GM23248 (cell line): Measurements from ENCODE around the gene CMTM7. TPM values are rescaled to one million over a fixed set of nuclear protein-coding genes. Genes with fewer than 3 reads are reported as not detected.

Experiments
- DNase-seq: peaks from one replicate; pipeline ENCODE4 v3.0.0-alpha.2; 2015
- H2AFZ ChIP-seq: fragments of 200-600 bp; sonication (generic); 2 replicates; pipeline ENCODE4 v1.6.1; 2016; ENCODE audit warnings: antibody characterized with exemption
- H3F3A ChIP-seq: fragments of 200-600 bp; sonication (generic); 2 replicates; pipeline ENCODE4 v1.6.1; 2016; ENCODE audit warnings: mild to moderate bottlenecking, antibody characterized with exemption, mixed run types; ENCODE audit not compliant: insufficient read depth
- H3K27ac ChIP-seq: fragments of 200-600 bp; sonication (generic); 2 replicates; pipeline ENCODE4 v1.5.1; 2016; ENCODE audit warnings: mild to moderate bottlenecking
- H3K27me3 ChIP-seq: fragments of 200-600 bp; sonication (generic); replicated peaks from 2 replicates; pipeline ENCODE4 v1.6.1; 2016; ENCODE audit warnings: mild to moderate bottlenecking; ENCODE audit not compliant: insufficient read depth
- H3K36me3 ChIP-seq: fragments of 200-600 bp; sonication (generic); 2 replicates; pipeline ENCODE4 v1.6.1; 2016; ENCODE audit warnings: low read depth, mild to moderate bottlenecking
- H3K4me1 ChIP-seq: fragments of 200-600 bp; sonication (generic); 2 replicates; pipeline ENCODE4 v1.6.1; 2016; ENCODE audit warnings: mild to moderate bottlenecking; ENCODE audit not compliant: insufficient read depth
- H3K4me2 ChIP-seq: fragments of 200-600 bp; sonication (generic); one replicate; pipeline ENCODE4 v1.6.1; 2016; ENCODE audit warnings: mild to moderate bottlenecking; ENCODE audit not compliant: unreplicated experiment
- H3K4me3 ChIP-seq: fragments of 200-600 bp; sonication (generic); 2 replicates; pipeline ENCODE4 v1.5.1; 2016; ENCODE audit warnings: mild to moderate bottlenecking
- H3K79me2 ChIP-seq: fragments of 200-600 bp; sonication (generic); 2 replicates; pipeline ENCODE4 v1.6.1; 2016; ENCODE audit warnings: mild to moderate bottlenecking; ENCODE audit not compliant: insufficient read depth
- H3K9ac ChIP-seq: fragments of 200-600 bp; sonication (generic); 2 replicates; pipeline ENCODE4 v1.6.1; 2016; ENCODE audit warnings: mild to moderate bottlenecking
- H3K9me2 ChIP-seq: fragments of 200-600 bp; sonication (generic); 2 replicates; pipeline ENCODE4 v1.6.1; 2016; ENCODE audit warnings: mixed run types, mild to moderate bottlenecking, moderate library complexity; ENCODE audit not compliant: insufficient read depth
- H3K9me3 ChIP-seq: fragments of 200-600 bp; sonication (generic); one replicate; pipeline ENCODE4 v1.6.1; 2017; ENCODE audit warnings: low read depth
- H4K20me1 ChIP-seq: fragments of 200-600 bp; sonication (generic); 2 replicates; pipeline ENCODE4 v1.6.0; 2016; ENCODE audit not compliant: insufficient read depth
- EZH2 ChIP-seq: fragments of 200-600 bp; sonication (generic); IDR thresholded peaks from 2 replicates; pipeline ENCODE4 v1.6.1; 2018; ENCODE audit warnings: antibody characterized with exemption, mild to moderate bottlenecking; ENCODE audit not compliant: insufficient read depth, poor library complexity, severe bottlenecking
- EZH2phosphoT487 ChIP-seq: fragments of 200-600 bp; sonication (generic); IDR thresholded peaks from 2 replicates; pipeline ENCODE4 v1.6.1; 2018; ENCODE audit warnings: antibody characterized with exemption, moderate library complexity, mild to moderate bottlenecking, low read depth; ENCODE audit not compliant: insufficient read depth
- WGBS, 2 experiments: methylation state at CpG; one replicate each; pipeline ENCODE4 v1.1.6; 2015 to 2017; ENCODE audit warnings: low lambda C conversion rate in 2 of 2, low coverage in 1 of 2; ENCODE audit errors: missing lambda C conversion rate in 2 of 2; 5-methylcytosine and 5-hydroxymethylcytosine counted together
- in situ Hi-C: fragments of 300-500 bp; cut with MboI; formaldehyde crosslinking; loops from 2 replicates; pipeline ENCODE4 v1.15.0; 2020
- polyA plus RNA-seq: library from polyadenylated mRNA; unstranded; fragments of >200 nt; fragmentation: Nextera tagmentation; extraction: Ambion mirVana; gene quantifications from 2 replicates; pipeline ENCODE4 v1.2.1, GENCODE V29; 2016
- total RNA-seq: library from RNA; depleted of rRNA; stranded (reverse); fragments of >200 nt; shearing (Covaris generic); gene quantifications from 2 replicates; pipeline ENCODE4 v1.2.3, GENCODE V29; 2014

CMTM7 gene
- total and polyA plus RNA-seq, 2 experiments from 2014 or later = 6.3 to 23.0 TPM

- Histone ChIP-seq H3K4me2 (no peak overlapping the region), H3K4me1 (no peaks in the 10 kb centered on the region), H3K79me2 (no peaks in the 10 kb centered on the region), H3K27ac (no peak overlapping the region), H3K4me3 (no peak overlapping the region), H2AFZ (no peak overlapping the region), H3K36me3 (no peaks in the 10 kb centered on the region), H3K9me3 (no peaks in the 10 kb centered on the region), H3K9ac (no peak overlapping the region), H3F3A (no peaks in the 10 kb centered on the region), H4K20me1 (no peaks in the 10 kb centered on the region), H3K27me3 (peaks cover 39% of the 10 kb centered on the region), H3K9me2 (no peaks in the 10 kb centered on the region)
- in situ Hi-C loops = loop anchor here (5.0 to 25.0 kb wide), 2 partner anchors 92 to 287 kb away; no protein-coding TSS in a partner anchor
- TF ChIP-seq EZH2 (no peak), EZH2phosphoT487 (no peak)
- no peak for DNase-seq
- 83 to 87% methylated on average over 5 of the region's 5 CpGs for WGBS, 2 experiments
Measured at GRCh38 chr3:32375596-32375930, 16.1 kb upstream of the CMTM7 start.

DNA sequence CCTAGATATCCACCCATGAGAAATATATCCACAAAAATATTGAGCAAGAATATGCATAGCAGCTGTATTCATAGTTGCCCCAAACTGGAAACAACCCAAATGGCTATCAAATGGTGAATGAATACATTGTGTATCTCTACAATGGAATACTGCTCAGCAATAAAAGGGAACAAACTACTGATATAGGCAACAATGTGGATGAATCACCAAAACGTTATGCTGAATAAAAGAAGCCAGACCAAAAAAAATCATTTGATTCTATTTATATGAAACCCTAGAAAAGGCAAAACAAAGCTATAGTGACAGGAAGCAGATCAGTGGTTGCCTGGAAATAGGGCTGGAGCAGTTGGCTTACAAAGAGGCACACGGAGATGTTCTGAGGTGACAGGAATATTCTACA, 15.5 kb upstream of the CMTM7 start:
- Histone ChIP-seq H3K9me2 (no peaks in the 10 kb centered on the region), H3K4me1 (no peaks in the 10 kb centered on the region), H3K27ac (no peak overlapping the region), H3K27me3 (peaks cover 44% of the 10 kb centered on the region), H3K4me3 (no peak overlapping the region), H3K79me2 (no peaks in the 10 kb centered on the region), H3K36me3 (no peaks in the 10 kb centered on the region), H3F3A (no peaks in the 10 kb centered on the region), H3K9ac (no peak overlapping the region), H3K9me3 (no peaks in the 10 kb centered on the region), H3K4me2 (no peak overlapping the region), H4K20me1 (no peaks in the 10 kb centered on the region), H2AFZ (no peak overlapping the region)
- in situ Hi-C loops = loop anchor here (5.0 to 25.0 kb wide), 2 partner anchors 91 to 286 kb away; no protein-coding TSS in a partner anchor
- DNase-seq = peak; percentile 22
- TF ChIP-seq EZH2phosphoT487 (no peak), EZH2 (no peak)
- 55 to 59% methylated on average over 2 of the region's 2 CpGs for WGBS, 2 experiments

GRCh38 chr3:32379831-32380500, 11.7 kb upstream of the CMTM7 start:
- in situ Hi-C loops = loop anchor here (5.0 to 25.0 kb wide), 2 partner anchors 87 to 282 kb away; no protein-coding TSS in a partner anchor
- no peak for TF ChIP-seq EZH2
- no peak for TF ChIP-seq EZH2phosphoT487

GRCh38 chr3:32381922-32382321, 9.7 kb upstream of the CMTM7 start:
- H3K4me2 ChIP-seq = no peak overlapping the region
- H3K79me2 ChIP-seq = no peaks in the 10 kb centered on the region
- H3K36me3 ChIP-seq = no peaks in the 10 kb centered on the region
- H4K20me1 ChIP-seq = no peaks in the 10 kb centered on the region
- in situ Hi-C loops = loop anchor here (25.0 kb wide), 1 partner anchor 280 kb away; no protein-coding TSS in a partner anchor
- H3K27me3 ChIP-seq = peaks cover 52% of the 10 kb centered on the region
- no peaks in the 10 kb centered on the region for H3K9me3 ChIP-seq
- H3F3A ChIP-seq = no peaks in the 10 kb centered on the region
- TF ChIP-seq EZH2 (no peak), EZH2phosphoT487 (no peak)
- no peak overlapping the region for H3K4me3 ChIP-seq
- DNase-seq = peak; percentile 7
- no peak overlapping the region for H3K27ac ChIP-seq
- H3K9ac ChIP-seq = no peak overlapping the region
- no peaks in the 10 kb centered on the region for H3K4me1 ChIP-seq
- WGBS, 2 experiments = 17 to 21% methylated on average over 7 of the region's 7 CpGs
- H3K9me2 ChIP-seq = no peaks in the 10 kb centered on the region
- H2AFZ ChIP-seq = no peak overlapping the region

More at GRCh38 chr3:32379831-32380500, 11.7 kb upstream of the CMTM7 start:
- H3K4me2 ChIP-seq = no peak overlapping the region
- H3K4me1 ChIP-seq = no peaks in the 10 kb centered on the region
- no peaks in the 10 kb centered on the region for H3F3A ChIP-seq
- H3K9me3 ChIP-seq = no peaks in the 10 kb centered on the region
- no peaks in the 10 kb centered on the region for H4K20me1 ChIP-seq
- peaks cover 46% of the 10 kb centered on the region for H3K27me3 ChIP-seq
- H3K36me3 ChIP-seq = no peaks in the 10 kb centered on the region
- no peak overlapping the region for H3K27ac ChIP-seq
- H3K4me3 ChIP-seq = no peak overlapping the region
- H3K9me2 ChIP-seq = no peaks in the 10 kb centered on the region
- WGBS, 2 experiments = 69 to 72% methylated on average over 10 of the region's 10 CpGs
- no peaks in the 10 kb centered on the region for H3K79me2 ChIP-seq
- H3K9ac ChIP-seq = no peak overlapping the region
- no peak for DNase-seq
- H2AFZ ChIP-seq = no peak overlapping the region
